GM18870 (cell line): Measurements from ENCODE around the gene RAPGEF3.

ENCODE experiments used
- ATAC-seq: cut with Tn5 transposase; IDR thresholded peaks from one replicate; pipeline ENCODE4 v1.9.1; 2021; ENCODE audit warnings: moderate library complexity; ENCODE audit not compliant: unreplicated experiment

The RAPGEF3 gene

GRCh38 chr12:47791351-47791746, 32.7 kb upstream of the RAPGEF3 start:
- no peak for ATAC-seq

- no peak for ATAC-seq
These were observed 32.1 kb upstream of the RAPGEF3 start for GRCh38 chr12:47790676-47791350.

- no peak for ATAC-seq
These were observed 31.2 kb upstream of the RAPGEF3 start for GRCh38 chr12:47789712-47790489.

GRCh38 chr12:47789141-47789540, 30.5 kb upstream of the RAPGEF3 start:
- ATAC-seq: no peak

- ATAC-seq: no peak
These were observed 29.1 kb upstream of the RAPGEF3 start for GRCh38 chr12:47787596-47788319.

GRCh38 chr12:47786662-47787280, 28.1 kb upstream of the RAPGEF3 start:
- no peak for ATAC-seq

- ATAC-seq: no peak
These were observed 27.4 kb upstream of the RAPGEF3 start for GRCh38 chr12:47785887-47786661.

GRCh38 chr12:47785036-47785886, 26.6 kb upstream of the RAPGEF3 start:
- ATAC-seq: no peak

- ATAC-seq: no peak
These were observed 25.4 kb upstream of the RAPGEF3 start for GRCh38 chr12:47783821-47784819.

GRCh38 chr12:47783024-47783755, 24.5 kb upstream of the RAPGEF3 start:
- ATAC-seq: no peak

- ATAC-seq: no peak
These were observed 23.7 kb upstream of the RAPGEF3 start for GRCh38 chr12:47782372-47782770.

- ATAC-seq: no peak
These were observed 23.0 kb upstream of the RAPGEF3 start for GRCh38 chr12:47781479-47782371.

- no peak for ATAC-seq
These were observed 21.3 kb upstream of the RAPGEF3 start for GRCh38 chr12:47779943-47780504.

- peak; percentile 73 for ATAC-seq
These were observed 20.7 kb upstream of the RAPGEF3 start for GRCh38 chr12:47779301-47779942.

- no peak for ATAC-seq
These were observed 20.2 kb upstream of the RAPGEF3 start for GRCh38 chr12:47778881-47779280.
